Gastrocnemius medialis (tissue), 4 donors: ENCODE measurements around the gene COBL.

ENCODE experiments used
- POLR2A ChIP-seq, 2 donors: fragments of 450-650 bp; IDR thresholded peaks; one replicate each; pipeline ENCODE4 v1.6.1; 2017; ENCODE audit warnings: antibody characterized with exemption in 2 of 2, mild to moderate bottlenecking in 2 of 2, moderate library complexity in 2 of 2
- TF ChIP-seq, protein P1 (sequence below), 5 experiments: fragments of 450-650 bp in 3 of 5; fragments of 200-600 bp in 2 of 5; sonication (generic) in 2 of 5; IDR thresholded peaks in 4 of 5; conservative IDR thresholded peaks in 1 of 5; 1 replicate in 4 of 5; 2 replicates in 1 of 5; pipeline ENCODE4 v1.5.1; 2016 to 2019; ENCODE audit warnings: antibody characterized with exemption in 5 of 5, mild to moderate bottlenecking in 3 of 5, moderate library complexity in 3 of 5

- TF ChIP-seq, protein P1, sequence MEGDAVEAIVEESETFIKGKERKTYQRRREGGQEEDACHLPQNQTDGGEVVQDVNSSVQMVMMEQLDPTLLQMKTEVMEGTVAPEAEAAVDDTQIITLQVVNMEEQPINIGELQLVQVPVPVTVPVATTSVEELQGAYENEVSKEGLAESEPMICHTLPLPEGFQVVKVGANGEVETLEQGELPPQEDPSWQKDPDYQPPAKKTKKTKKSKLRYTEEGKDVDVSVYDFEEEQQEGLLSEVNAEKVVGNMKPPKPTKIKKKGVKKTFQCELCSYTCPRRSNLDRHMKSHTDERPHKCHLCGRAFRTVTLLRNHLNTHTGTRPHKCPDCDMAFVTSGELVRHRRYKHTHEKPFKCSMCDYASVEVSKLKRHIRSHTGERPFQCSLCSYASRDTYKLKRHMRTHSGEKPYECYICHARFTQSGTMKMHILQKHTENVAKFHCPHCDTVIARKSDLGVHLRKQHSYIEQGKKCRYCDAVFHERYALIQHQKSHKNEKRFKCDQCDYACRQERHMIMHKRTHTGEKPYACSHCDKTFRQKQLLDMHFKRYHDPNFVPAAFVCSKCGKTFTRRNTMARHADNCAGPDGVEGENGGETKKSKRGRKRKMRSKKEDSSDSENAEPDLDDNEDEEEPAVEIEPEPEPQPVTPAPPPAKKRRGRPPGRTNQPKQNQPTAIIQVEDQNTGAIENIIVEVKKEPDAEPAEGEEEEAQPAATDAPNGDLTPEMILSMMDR (IDR thresholded peaks at IDR 0.05 in 4 of 5, conservative IDR thresholded peaks at IDR 0.05 in 1 of 5), result no peak
- TF ChIP-seq POLR2A (IDR thresholded peaks at IDR 0.05), result no peak
Observed at GRCh38 chr7:51140199-51141164, 176.1 kb downstream of the COBL start.
